OCI-LY7 (cell line): ENCODE measurements around the gene ANKS4B. TPM values are rescaled to one million over a fixed set of nuclear protein-coding genes. Genes with fewer than 3 reads are reported as not detected.

Experiments
- BruUV-seq: library from RNA; stranded (reverse); fragments of 400-500 nt; replicated peaks from 2 replicates; lab custom pipeline; 2021; lab: Mats Ljungman, UMichigan
- CTCF ChIA-PET: fragments of 300-600 bp; sonication (Branson Sonifier 250); formaldehyde crosslinking; loops from one replicate; lab custom pipeline; 2022; ENCODE audit warnings: antibody characterized with exemption; ENCODE audit not compliant: unreplicated experiment; lab: Charles Lee
- POLR2A ChIA-PET: fragments of 300-600 bp; sonication (Branson Sonifier 250); formaldehyde crosslinking; loops from one replicate; lab custom pipeline; 2022; ENCODE audit warnings: antibody characterized with exemption; lab: Charles Lee
- DNase-seq: peaks from one replicate; pipeline ENCODE4 v3.0.0-alpha.2; 2015; ENCODE audit warnings: low spot score
- H2AFZ ChIP-seq: fragments of 200-600 bp; sonication (generic), shearing (Covaris generic); 2 replicates; pipeline ENCODE4 v1.6.1; 2014; ENCODE audit warnings: mild to moderate bottlenecking, antibody characterized with exemption, low read length, moderate library complexity
- H3K27ac ChIP-seq: fragments of 200-600 bp; sonication (generic); 2 replicates; pipeline ENCODE4 v1.5.1; 2014; ENCODE audit warnings: mixed run types, low read depth, mild to moderate bottlenecking, moderate library complexity, low read length, inconsistent platforms; ENCODE audit not compliant: poor library complexity, severe bottlenecking
- H3K36me3 ChIP-seq: fragments of 200-600 bp; sonication (generic); 2 replicates; pipeline ENCODE4 v1.6.1; 2014; ENCODE audit warnings: mild to moderate bottlenecking, antibody characterized with exemption, low read length, moderate library complexity, mixed read lengths; ENCODE audit not compliant: insufficient read depth
- H3K4me1 ChIP-seq: fragments of 200-600 bp; sonication (generic); 2 replicates; pipeline ENCODE4 v1.5.1; 2014; ENCODE audit warnings: mild to moderate bottlenecking, low read length; ENCODE audit not compliant: insufficient read depth, poor library complexity, severe bottlenecking
- H3K4me2 ChIP-seq: fragments of 200-600 bp; sonication (generic); 2 replicates; pipeline ENCODE4 v1.6.1; 2014; ENCODE audit warnings: mild to moderate bottlenecking, low read length
- H3K4me3 ChIP-seq: fragments of 200-600 bp; sonication (generic); 2 replicates; pipeline ENCODE4 v1.5.1; 2014; ENCODE audit warnings: mild to moderate bottlenecking, low read depth, low read length; ENCODE audit not compliant: poor library complexity, severe bottlenecking
- H3K79me2 ChIP-seq: fragments of 200-600 bp; sonication (generic); 2 replicates; pipeline ENCODE4 v1.6.1; 2016; ENCODE audit warnings: low read depth, mild to moderate bottlenecking, low read length, moderate library complexity, mixed read lengths; ENCODE audit not compliant: insufficient read depth
- H3K9me2 ChIP-seq: fragments of 200-600 bp; sonication (generic); 2 replicates; pipeline ENCODE4 v1.6.1; 2016; ENCODE audit warnings: mild to moderate bottlenecking, low read length, mixed read lengths; ENCODE audit not compliant: insufficient read depth
- H3K9me3 ChIP-seq: fragments of 200-600 bp; sonication (generic); 2 replicates; pipeline ENCODE4 v1.6.1; 2014; ENCODE audit warnings: mild to moderate bottlenecking, mixed run types, low read length, mixed read lengths
- H4K20me1 ChIP-seq: fragments of 200-600 bp; sonication (generic); 2 replicates; pipeline ENCODE4 v1.6.1; 2014; ENCODE audit warnings: mild to moderate bottlenecking, antibody characterized with exemption, low read length, moderate library complexity, mixed read lengths; ENCODE audit not compliant: insufficient read depth
- CTCF ChIP-seq: fragments of 200-600 bp; sonication (generic); conservative IDR thresholded peaks from 2 replicates; pipeline ENCODE4 v1.5.1; 2014; ENCODE audit warnings: mild to moderate bottlenecking, antibody characterized with exemption, low read length, moderate library complexity, mixed read lengths
- EZH2phosphoT487 ChIP-seq: fragments of 200-600 bp; sonication (generic); IDR thresholded peaks from 2 replicates; pipeline ENCODE4 v1.6.1; 2018; ENCODE audit warnings: low read depth, borderline replicate concordance, mild to moderate bottlenecking, mixed run types, antibody characterized with exemption, low read length, moderate library complexity, mixed read lengths
- intact Hi-C: fragments of 100-400 bp; cut with micrococcal nuclease; formaldehyde crosslinking; loops from one replicate; pipeline ENCODE4 v1.10.0; 2022; ENCODE audit not compliant: unreplicated experiment
- total RNA-seq, 2 experiments: library from RNA; depleted of rRNA in 1 of 2; stranded (reverse); fragments of >200 nt in 1 of 2; shearing (Covaris generic) in 1 of 2; gene quantifications; 2 replicates each; pipeline ENCODE4 v1.2.3, GENCODE V29; 2014 to 2022

The ANKS4B gene
- total RNA-seq, 2 experiments from 2014 or later, result not detected

DNA sequence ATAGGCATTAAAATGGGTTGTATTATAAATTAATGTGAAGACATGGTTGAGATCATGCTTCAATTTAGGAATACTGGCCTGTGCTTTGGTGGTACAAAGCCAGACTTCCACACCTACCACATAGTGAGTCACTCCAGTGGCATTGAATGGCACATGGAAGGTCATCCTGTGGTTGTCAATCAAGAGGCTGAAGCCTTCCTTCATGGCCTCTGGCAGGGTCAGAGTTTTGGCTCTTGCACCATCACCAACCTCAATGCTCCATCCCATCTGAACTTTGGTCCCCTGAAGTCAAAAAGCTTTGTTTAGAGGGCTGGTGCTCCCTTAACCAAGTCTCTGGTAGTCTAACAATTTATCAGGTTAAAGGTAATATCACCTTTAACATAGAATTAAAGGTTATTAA lies 28.2 kb upstream of the ANKS4B start:
- no TSS peak for BruUV-seq

GRCh38 chr16:21206550-21206949 lies 26.9 kb upstream of the ANKS4B start:
- Histone ChIP-seq H3K27ac (no peak overlapping the region), H3K79me2 (no peaks in the 10 kb centered on the region), H3K9me3 (no peaks in the 10 kb centered on the region), H3K4me2 (no peak overlapping the region), H2AFZ (no peak overlapping the region), H4K20me1 (no peaks in the 10 kb centered on the region), H3K36me3 (no peaks in the 10 kb centered on the region), H3K9me2 (no peaks in the 10 kb centered on the region), H3K4me1 (no peaks in the 10 kb centered on the region), H3K4me3 (no peak overlapping the region)
- DNase-seq, result no peak
- intact Hi-C loops, result no loop called here
- CTCF ChIA-PET, result no interaction called here
- POLR2A ChIA-PET, result no interaction called here
- TF ChIP-seq CTCF (no peak), EZH2phosphoT487 (no peak)
- BruUV-seq, result no TSS peak

More for the DNA sequence above, 28.2 kb upstream of the ANKS4B start:
- Histone ChIP-seq H3K9me2 (no peaks in the 10 kb centered on the region), H3K4me2 (no peak overlapping the region), H3K4me3 (no peak overlapping the region), H3K27ac (no peak overlapping the region), H3K4me1 (no peaks in the 10 kb centered on the region), H3K79me2 (no peaks in the 10 kb centered on the region), H4K20me1 (no peaks in the 10 kb centered on the region), H3K9me3 (no peaks in the 10 kb centered on the region), H3K36me3 (no peaks in the 10 kb centered on the region), H2AFZ (no peak overlapping the region)
- DNase-seq, result no peak
- TF ChIP-seq EZH2phosphoT487 (no peak), CTCF (no peak)
- intact Hi-C loops, result no loop called here
- ChIA-PET POLR2A (no interaction called here), CTCF (no interaction called here)

GRCh38 chr16:21208446-21209230 lies 24.9 kb upstream of the ANKS4B start:
- H3K4me1 ChIP-seq, result no peaks in the 10 kb centered on the region
- no peak overlapping the region for H3K4me2 ChIP-seq
- H3K9me3 ChIP-seq, result no peaks in the 10 kb centered on the region
- POLR2A ChIA-PET, result no interaction called here
- H3K4me3 ChIP-seq, result no peak overlapping the region
- H3K36me3 ChIP-seq, result no peaks in the 10 kb centered on the region
- intact Hi-C loops, result no loop called here
- no peaks in the 10 kb centered on the region for H4K20me1 ChIP-seq
- no peak overlapping the region for H2AFZ ChIP-seq
- no peak for TF ChIP-seq CTCF
- no peak for TF ChIP-seq EZH2phosphoT487
- H3K27ac ChIP-seq, result no peak overlapping the region
- no TSS peak for BruUV-seq
- no peaks in the 10 kb centered on the region for H3K9me2 ChIP-seq
- CTCF ChIA-PET, result no interaction called here
- no peaks in the 10 kb centered on the region for H3K79me2 ChIP-seq
- no peak for DNase-seq
